Endothelial cell of umbilical vein (primary cell): ENCODE measurements around the gene RNASEH1. TPM values are rescaled to one million over a fixed set of nuclear protein-coding genes. Genes with fewer than 3 reads are reported as not detected.

ENCODE experiments used
- BruUV-seq: library from RNA; stranded (reverse); fragments of 400-500 nt; replicated peaks from 2 replicates; lab custom pipeline; 2021; lab: Mats Ljungman, UMichigan
- CTCF ChIA-PET: fragments of 300-600, 350-600 bp; sonication (Branson Sonifier 250); formaldehyde crosslinking; loops from one replicate; lab custom pipeline; 2021; ENCODE audit warnings: antibody characterized with exemption, inconsistent platforms; lab: Charles Lee
- POLR2A ChIA-PET: fragments of 300-600, 350-600 bp; sonication (Branson Sonifier 250); formaldehyde crosslinking; loops from one replicate; lab custom pipeline; 2021; ENCODE audit warnings: antibody characterized with exemption, inconsistent platforms; lab: Charles Lee
- DNase-seq: peaks from one replicate; pipeline ENCODE4 v3.0.0-alpha.2; 2011; ENCODE audit warnings: low read depth, low spot score
- FAIRE-seq: peaks from 2 replicates; lab custom pipeline; 2011; peaks lifted over from hg19 to GRCh38; lab: Jason Lieb, UNC
- H2AFZ ChIP-seq: 2 replicates; pipeline ENCODE4 v1.6.0; 2012; ENCODE audit warnings: low read depth, low read length, control low read depth, inconsistent platforms
- H3K27ac ChIP-seq: 2 replicates; pipeline ENCODE4 v1.5.1; 2011; ENCODE audit warnings: low read depth, mild to moderate bottlenecking, control low read depth, low read length, moderate library complexity; ENCODE audit not compliant: insufficient read depth
- H3K27me3 ChIP-seq, 2 experiments: 2 replicates each; pipeline versions ENCODE4 v1.6.0 to v1.6.1; 2011; ENCODE audit warnings: low read length in 2 of 2, mixed read lengths in 1 of 2; ENCODE audit not compliant: control insufficient read depth in 2 of 2, insufficient read depth in 2 of 2
- H3K36me3 ChIP-seq, 2 experiments: 2 replicates in 1 of 2; 3 replicates in 1 of 2; pipeline ENCODE4 v1.5.1; 2011; ENCODE audit warnings: low read length in 2 of 2, mild to moderate bottlenecking in 1 of 2, moderate library complexity in 1 of 2; ENCODE audit not compliant: control insufficient read depth in 2 of 2, insufficient read depth in 2 of 2; ENCODE audit errors: extremely low read depth in 1 of 2
- H3K4me1 ChIP-seq: 3 replicates; pipeline ENCODE4 v1.5.1; 2011; ENCODE audit warnings: mild to moderate bottlenecking, low read length; ENCODE audit not compliant: control insufficient read depth, insufficient read depth; ENCODE audit errors: extremely low read depth
- H3K4me2 ChIP-seq: 2 replicates; pipeline ENCODE4 v1.6.1; 2011; ENCODE audit warnings: low read length, control low read depth, mixed read lengths; ENCODE audit not compliant: insufficient read depth
- H3K4me3 ChIP-seq, 3 experiments: fragments of 200-600 bp in 1 of 3; sonication (generic), shearing (Covaris generic) in 1 of 3; replicated peaks in 1 of 3; 2 replicates each; pipeline ENCODE4 v1.5.1; 2011 to 2016; ENCODE audit warnings: control low read depth in 3 of 3, low read length in 3 of 3, mild to moderate bottlenecking in 2 of 3, inconsistent platforms in 1 of 3, low read depth in 1 of 3, moderate library complexity in 1 of 3; ENCODE audit not compliant: insufficient read depth in 1 of 3
- H3K79me2 ChIP-seq: 2 replicates; pipeline ENCODE4 v1.6.0; 2012; ENCODE audit warnings: low read length, inconsistent platforms; ENCODE audit not compliant: control insufficient read depth, insufficient read depth
- H3K9ac ChIP-seq: replicated peaks from 2 replicates; pipeline ENCODE3; 2011; ENCODE audit warnings: low read length, control low read depth; ENCODE audit not compliant: insufficient read depth; ENCODE audit errors: extremely low read depth
- H3K9me1 ChIP-seq: replicated peaks from 3 replicates; pipeline ENCODE4 v1.6.0; 2011; ENCODE audit warnings: mild to moderate bottlenecking, low read length; ENCODE audit not compliant: control insufficient read depth, insufficient read depth; ENCODE audit errors: extremely low read depth
- H3K9me3 ChIP-seq: replicated peaks from 2 replicates; pipeline ENCODE4 v1.5.1; 2012; ENCODE audit warnings: low read length, inconsistent platforms; ENCODE audit not compliant: control insufficient read depth, insufficient read depth
- H4K20me1 ChIP-seq: replicated peaks from 2 replicates; pipeline ENCODE3; 2011; ENCODE audit warnings: mild to moderate bottlenecking, low read length; ENCODE audit not compliant: control insufficient read depth, insufficient read depth; ENCODE audit errors: extremely low read depth
- EZH2 ChIP-seq: IDR thresholded peaks from 2 replicates; pipeline ENCODE4 v1.6.1; 2012; ENCODE audit warnings: borderline replicate concordance, low read depth, mild to moderate bottlenecking, moderate library complexity, low read length, inconsistent platforms; ENCODE audit not compliant: severe bottlenecking
- FOS ChIP-seq: IDR thresholded peaks from 2 replicates; pipeline ENCODE4 v1.6.1; 2011; ENCODE audit warnings: mild to moderate bottlenecking, low read length, moderate library complexity, borderline replicate concordance; ENCODE audit not compliant: insufficient read depth
- GATA2 ChIP-seq: IDR thresholded peaks from 2 replicates; pipeline ENCODE4 v1.7.0; 2011; ENCODE audit warnings: low read depth, mild to moderate bottlenecking, moderate library complexity, mixed read lengths, low read length; ENCODE audit not compliant: insufficient read length, insufficient read depth
- JUN ChIP-seq: IDR thresholded peaks from 2 replicates; pipeline ENCODE4 v1.6.1; 2011; ENCODE audit warnings: borderline replicate concordance, low read depth; ENCODE audit not compliant: insufficient read length, insufficient read depth
- MYC ChIP-seq: IDR thresholded peaks from one replicate; pipeline ENCODE4 v1.6.1; 2011; ENCODE audit warnings: mild to moderate bottlenecking, low read depth, low read length
- POLR2A ChIP-seq: IDR thresholded peaks from 2 replicates; pipeline ENCODE4 v1.6.1; 2012; ENCODE audit warnings: low read depth, mild to moderate bottlenecking, control low read depth, low read length
- POLR2AphosphoS5 ChIP-seq: IDR thresholded peaks from 2 replicates; pipeline ENCODE4 v1.6.1; 2012; ENCODE audit warnings: low read depth, mild to moderate bottlenecking, control low read depth, low read length, moderate library complexity; ENCODE audit not compliant: insufficient read depth
- dilution Hi-C: fragments of 300-500 bp; cut with MboI; formaldehyde crosslinking; loops from one replicate; pipeline ENCODE4 v1.15.0; 2019; ENCODE audit warnings: low sequenced_read_pairs; ENCODE audit not compliant: extremely low pct_ligation_motif_present
- intact Hi-C: fragments of 100-400 bp; cut with micrococcal nuclease; formaldehyde crosslinking; loops from one replicate; pipeline ENCODE4 v1.10.0; 2022
- polyA plus RNA-seq, 4 experiments: library from polyadenylated mRNA; depleted of rRNA in 3 of 4; stranded (reverse) in 3 of 4; unstranded in 1 of 4; fragments of >200 nt; gene quantifications; 2 replicates each; pipeline versions ENCODE4 v1.2.1 to v1.2.3, GENCODE V29; 2011 to 2012; ENCODE audit warnings: missing spikeins in 1 of 4
- total RNA-seq: library from RNA; stranded (reverse); gene quantifications from 2 replicates; pipeline ENCODE4 v1.2.3, GENCODE V29; 2021
- TF ChIP-seq, protein P1 (sequence below): IDR thresholded peaks from 2 replicates; pipeline ENCODE4 v1.6.1; 2011; ENCODE audit not compliant: insufficient read depth, insufficient read length
- TF ChIP-seq, protein P2 (sequence below), 2 donors: IDR thresholded peaks; 1 replicate in 1 of 2; 2 replicates in 1 of 2; pipeline ENCODE4 v1.5.1; 2011; ENCODE audit warnings: low read length in 2 of 2, mild to moderate bottlenecking in 2 of 2, moderate library complexity in 2 of 2, control low read depth in 1 of 2, inconsistent platforms in 1 of 2, low read depth in 1 of 2; ENCODE audit not compliant: insufficient read depth in 1 of 2; ENCODE audit errors: extremely low read depth in 1 of 2

The RNASEH1 gene
- total and polyA plus RNA-seq, 2 donors (not counting 3 experiments of a cell fraction or from before 2014, with no cell fraction given): 12.8 to 30.8 TPM

DNA sequence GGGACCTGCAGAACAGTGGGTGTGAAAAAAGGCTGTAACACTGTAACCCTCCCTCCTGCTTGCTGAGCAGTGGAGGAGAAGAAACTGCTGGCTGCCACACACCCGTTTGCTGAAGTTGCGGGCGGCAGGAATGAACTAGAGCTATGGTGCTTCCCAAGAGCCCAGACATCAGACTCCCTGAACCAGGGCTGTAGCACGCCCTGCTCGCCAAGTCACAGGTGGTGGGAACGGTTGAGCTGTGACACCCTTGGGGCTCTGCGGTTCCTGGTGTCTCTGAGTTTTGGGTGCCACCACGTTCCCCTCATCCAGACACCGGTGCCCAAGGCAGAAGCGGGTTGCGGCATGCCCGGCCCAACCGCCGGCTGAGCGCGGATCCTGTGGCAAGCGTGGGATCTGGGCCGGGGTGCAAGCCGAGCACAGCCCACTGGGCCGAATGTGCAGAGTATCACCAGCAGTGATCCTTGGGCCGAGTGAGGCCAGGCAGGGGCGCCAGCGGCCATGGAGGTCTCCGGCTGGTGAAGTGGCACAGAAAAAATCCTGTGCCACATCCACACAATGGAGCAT lies 23.8 kb downstream of the RNASEH1 start:
- Histone ChIP-seq H2AFZ (no peak overlapping the region), H3K9ac (no peak overlapping the region), H3K79me2 (no peaks in the 10 kb centered on the region), H3K4me3 (no peak overlapping the region), H3K9me3 (no peaks in the 10 kb centered on the region), H3K4me1 (peaks cover 19% of the 10 kb centered on the region), H3K9me1 (no peaks in the 10 kb centered on the region), H4K20me1 (no peaks in the 10 kb centered on the region), H3K27ac (no peak overlapping the region), H3K36me3 (no peaks in the 10 kb centered on the region), H3K27me3 (no peaks in the 10 kb centered on the region), H3K4me2 (no peak overlapping the region)
- TF ChIP-seq, protein P1, sequence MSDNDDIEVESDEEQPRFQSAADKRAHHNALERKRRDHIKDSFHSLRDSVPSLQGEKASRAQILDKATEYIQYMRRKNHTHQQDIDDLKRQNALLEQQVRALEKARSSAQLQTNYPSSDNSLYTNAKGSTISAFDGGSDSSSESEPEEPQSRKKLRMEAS: no peak
- TF ChIP-seq POLR2A (no peak), MYC (no peak)
- dilution Hi-C loops (no loop called here), intact Hi-C loops (no loop called here)
- ChIA-PET CTCF (interaction anchor here (2.6 kb wide), 1 partner anchor 10 kb away, joined by 8 read pairs; no protein-coding TSS in a partner anchor), POLR2A (no interaction called here)
- no TSS peak for BruUV-seq
- no peak for DNase-seq
- no peak for FAIRE-seq

DNA sequence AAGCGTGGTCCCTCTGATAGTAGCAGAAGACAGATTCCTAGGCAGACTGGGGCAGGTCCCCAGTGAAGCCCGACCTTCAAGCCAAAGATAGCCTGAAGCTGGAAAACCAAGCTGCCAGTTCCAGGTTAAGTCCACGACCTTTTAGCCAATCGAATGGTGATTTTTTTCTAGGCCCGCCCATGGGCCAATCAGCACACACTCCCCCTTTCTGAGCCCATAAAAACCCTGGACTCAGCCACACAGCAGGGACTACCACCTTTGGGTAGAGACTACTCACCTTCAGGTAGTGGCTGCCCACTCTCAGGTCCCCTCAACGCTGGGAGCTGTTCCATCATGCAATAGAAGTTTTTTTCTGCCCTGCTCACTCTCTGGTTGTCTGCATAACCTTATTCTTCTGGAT lies 24.3 kb downstream of the RNASEH1 start:
- CTCF ChIA-PET: no interaction called here

More for the DNA sequence above, 24.3 kb downstream of the RNASEH1 start:
- Histone ChIP-seq H3K4me3 (no peak overlapping the region), H3K9me3 (no peaks in the 10 kb centered on the region), H3K36me3 (no peaks in the 10 kb centered on the region), H3K9ac (no peak overlapping the region), H3K27ac (no peak overlapping the region), H3K4me1 (peaks cover 19% of the 10 kb centered on the region), H3K9me1 (no peaks in the 10 kb centered on the region), H4K20me1 (no peaks in the 10 kb centered on the region), H2AFZ (no peak overlapping the region), H3K4me2 (no peak overlapping the region), H3K79me2 (no peaks in the 10 kb centered on the region), H3K27me3 (no peaks in the 10 kb centered on the region)
- DNase-seq (no peak), FAIRE-seq (no peak)
- dilution Hi-C loops (no loop called here), intact Hi-C loops (no loop called here)
- BruUV-seq: no TSS peak
- POLR2A ChIA-PET: no interaction called here
- TF ChIP-seq, protein P2, sequence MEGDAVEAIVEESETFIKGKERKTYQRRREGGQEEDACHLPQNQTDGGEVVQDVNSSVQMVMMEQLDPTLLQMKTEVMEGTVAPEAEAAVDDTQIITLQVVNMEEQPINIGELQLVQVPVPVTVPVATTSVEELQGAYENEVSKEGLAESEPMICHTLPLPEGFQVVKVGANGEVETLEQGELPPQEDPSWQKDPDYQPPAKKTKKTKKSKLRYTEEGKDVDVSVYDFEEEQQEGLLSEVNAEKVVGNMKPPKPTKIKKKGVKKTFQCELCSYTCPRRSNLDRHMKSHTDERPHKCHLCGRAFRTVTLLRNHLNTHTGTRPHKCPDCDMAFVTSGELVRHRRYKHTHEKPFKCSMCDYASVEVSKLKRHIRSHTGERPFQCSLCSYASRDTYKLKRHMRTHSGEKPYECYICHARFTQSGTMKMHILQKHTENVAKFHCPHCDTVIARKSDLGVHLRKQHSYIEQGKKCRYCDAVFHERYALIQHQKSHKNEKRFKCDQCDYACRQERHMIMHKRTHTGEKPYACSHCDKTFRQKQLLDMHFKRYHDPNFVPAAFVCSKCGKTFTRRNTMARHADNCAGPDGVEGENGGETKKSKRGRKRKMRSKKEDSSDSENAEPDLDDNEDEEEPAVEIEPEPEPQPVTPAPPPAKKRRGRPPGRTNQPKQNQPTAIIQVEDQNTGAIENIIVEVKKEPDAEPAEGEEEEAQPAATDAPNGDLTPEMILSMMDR (IDR thresholded peaks at IDR 0.05; ENCODE audit: extremely low read depth in 1 of 2, insufficient read depth in 1 of 2, low read depth in 1 of 2, low read length in 2 of 2): no peak
- TF ChIP-seq POLR2AphosphoS5 (no peak), JUN (no peak), FOS (no peak), GATA2 (no peak), POLR2A (no peak), EZH2 (no peak)
- TF ChIP-seq, protein P1: no peak
